K562 (cell line): ENCODE results near the gene RIPOR2. TPM values are rescaled to one million over a fixed set of nuclear protein-coding genes. Genes with fewer than 3 reads are reported as not detected.
A peak's percentile ranks its signal among the peaks of the same experiment; 100 is the strongest.

Experiments used
- ATAC-seq: fragments of 200-7000 bp; cut with Tn5 transposase; 3 replicates; pipeline ENCODE4 v1.9.1; 2020; ENCODE audit warnings: moderate library complexity
- BruUV-seq: library from RNA; stranded (reverse); fragments of 400-500 nt; replicated peaks from 2 replicates; lab custom pipeline; 2021; lab: Mats Ljungman, UMichigan
- CTCF ChIA-PET: fragments of 300-600 bp; formaldehyde crosslinking; extraction: SDS; loops from one replicate; lab custom pipeline; 2021; ENCODE audit warnings: low intra/inter-chr PET ratio; lab: Yijun Ruan, JAX
- POLR2A ChIA-PET: fragments of 300-600, 350-650 bp; sonication (Branson Sonifier 250); formaldehyde crosslinking; extraction: SDS; loops from one replicate; lab custom pipeline; 2021; ENCODE audit warnings: antibody characterized with exemption, inconsistent platforms; lab: Yijun Ruan, JAX
- DNase-seq, 4 experiments: peaks; one replicate each; pipeline versions ENCODE4 v3.0.0 to v3.0.0-alpha.2; 2011 to 2018; ENCODE audit warnings: low spot score in 3 of 4, mixed read lengths in 3 of 4; ENCODE audit errors: extremely low read depth in 1 of 4
- FAIRE-seq: peaks from 2 replicates; lab custom pipeline; 2011; peaks lifted over from hg19 to GRCh38; lab: Jason Lieb, UNC
- H2AFZ ChIP-seq: 2 replicates; pipeline ENCODE4 v1.6.0; 2011; ENCODE audit warnings: low read depth, low read length, control low read depth, inconsistent platforms
- H3K27ac ChIP-seq: fragments of 200-600 bp; 3 replicates; pipeline ENCODE4 v1.8.0; 2011; ENCODE audit warnings: low read depth, mild to moderate bottlenecking, control low read depth, inconsistent platforms, low read length, moderate library complexity, mixed read lengths; ENCODE audit errors: extremely low read depth
- H3K27me3 ChIP-seq, 2 experiments: fragments of 300-600 bp in 1 of 2; 2 replicates in 1 of 2; 3 replicates in 1 of 2; pipeline versions ENCODE4 v1.6.0 to v1.8.0; 2011; ENCODE audit warnings: inconsistent platforms in 2 of 2, low read length in 2 of 2, mild to moderate bottlenecking in 1 of 2, mixed read lengths in 1 of 2, moderate library complexity in 1 of 2; ENCODE audit not compliant: control insufficient read depth in 2 of 2, insufficient read depth in 2 of 2
- H3K36me3 ChIP-seq: fragments of 300-600 bp; 3 replicates; pipeline ENCODE4 v1.8.0; 2011; ENCODE audit warnings: mild to moderate bottlenecking, low read length, inconsistent platforms; ENCODE audit not compliant: control insufficient read depth, insufficient read depth
- H3K4me1 ChIP-seq, 2 experiments: fragments of 200-600 bp in 1 of 2; replicated peaks in 1 of 2; 2 replicates in 1 of 2; 3 replicates in 1 of 2; pipeline versions ENCODE4 v1.5.1 to v1.8.0; 2011; ENCODE audit warnings: inconsistent platforms in 2 of 2, low read length in 2 of 2, mild to moderate bottlenecking in 1 of 2, mixed read lengths in 1 of 2, moderate library complexity in 1 of 2; ENCODE audit not compliant: control insufficient read depth in 2 of 2, insufficient read depth in 2 of 2
- H3K4me2 ChIP-seq: 2 replicates; pipeline ENCODE4 v1.6.1; 2011; ENCODE audit warnings: low read length, control low read depth, inconsistent platforms, mixed read lengths; ENCODE audit not compliant: insufficient read depth
- H3K4me3 ChIP-seq: fragments of 200-600 bp; sonication (generic), shearing (Covaris generic); 2 replicates; pipeline ENCODE4 v1.5.1; 2016; ENCODE audit warnings: control low read depth, inconsistent platforms
- H3K79me2 ChIP-seq: fragments of 200-600 bp; 3 replicates; pipeline ENCODE4 v1.8.0; 2011; ENCODE audit warnings: low read length, inconsistent platforms; ENCODE audit not compliant: control insufficient read depth, insufficient read depth
- H3K9ac ChIP-seq, 2 experiments: 2 replicates each; pipeline versions ENCODE4 v1.6.0 to v1.6.1; 2011; ENCODE audit warnings: low read depth in 2 of 2, low read length in 2 of 2, control low read depth in 1 of 2, inconsistent platforms in 1 of 2, mild to moderate bottlenecking in 1 of 2, mixed read lengths in 1 of 2; ENCODE audit not compliant: insufficient read depth in 1 of 2
- H3K9me1 ChIP-seq: one replicate; pipeline ENCODE4 v1.6.0; 2011; ENCODE audit warnings: inconsistent platforms, mild to moderate bottlenecking, low read length, moderate library complexity; ENCODE audit not compliant: control insufficient read depth, insufficient read depth
- H3K9me3 ChIP-seq: replicated peaks from 2 replicates; pipeline ENCODE4 v1.5.1; 2011; ENCODE audit warnings: low read depth, low read length, inconsistent platforms; ENCODE audit not compliant: control insufficient read depth, insufficient read depth
- H4K20me1 ChIP-seq: replicated peaks from 2 replicates; pipeline ENCODE4 v1.6.1; 2011; ENCODE audit warnings: low read length, inconsistent platforms, mixed read lengths; ENCODE audit not compliant: control insufficient read depth, insufficient read depth
- CTBP1 ChIP-seq: fragments of 450-650 bp; IDR thresholded peaks from 2 replicates; pipeline ENCODE4 v1.6.1; 2016; ENCODE audit warnings: borderline replicate concordance
- ETV5 ChIP-seq: sonication (generic); formaldehyde crosslinking; IDR thresholded peaks from 2 replicates; pipeline ENCODE4 v1.4.0; 2020; ENCODE audit warnings: low read depth, mild to moderate bottlenecking, missing genetic modification reagents
- IRF2 ChIP-seq: sonication (generic); formaldehyde crosslinking; IDR thresholded peaks from 2 replicates; pipeline ENCODE4 v1.8.1; 2022; ENCODE audit warnings: mild to moderate bottlenecking, missing genetic modification reagents
- MTF1 ChIP-seq: fragments of 250-450 bp; sonication (Bioruptor Pico); IDR thresholded peaks from 2 replicates; pipeline ENCODE4 v1.9.0; 2021; ENCODE audit warnings: moderate library complexity, mild to moderate bottlenecking, inconsistent platforms, borderline replicate concordance
- MYNN ChIP-seq, 2 experiments: sonication (generic); formaldehyde crosslinking in 1 of 2; IDR thresholded peaks; 2 replicates each; pipeline versions ENCODE4 v1.5.0 to v1.6.1; 2016 to 2020; ENCODE audit warnings: antibody characterized with exemption in 1 of 2, missing genetic modification reagents in 1 of 2
- NR2C2 ChIP-seq, 2 experiments: fragments of 200-800 bp in 1 of 2; sonication (Bioruptor generic) in 1 of 2; sonication (generic) in 1 of 2; formaldehyde crosslinking in 1 of 2; IDR thresholded peaks; 2 replicates each; pipeline versions ENCODE4 v1.6.1 to v1.8.0; 2016 to 2022; ENCODE audit warnings: mild to moderate bottlenecking in 1 of 2, missing compliant biosample characterization in 1 of 2, missing genetic modification characterization in 1 of 2, missing genetic modification reagents in 1 of 2
- RFX7 ChIP-seq: fragments of 250-450 bp; sonication (Bioruptor Pico); IDR thresholded peaks from 2 replicates; pipeline ENCODE4 v1.5.1; 2021; ENCODE audit warnings: mild to moderate bottlenecking
- RNF2 ChIP-seq: sonication (generic); IDR thresholded peaks from 2 replicates; pipeline ENCODE4 v1.6.1; 2016
- SMAD3 ChIP-seq: fragments of 450-650 bp; formaldehyde crosslinking; conservative IDR thresholded peaks from 2 replicates; pipeline ENCODE4 v1.4.0; 2020; ENCODE audit warnings: mild to moderate bottlenecking
- ZC3H4 ChIP-seq: sonication (generic); formaldehyde crosslinking; IDR thresholded peaks from 2 replicates; pipeline ENCODE4 v1.9.0; 2021; ENCODE audit warnings: missing genetic modification reagents, borderline replicate concordance
- ZFP1 ChIP-seq: fragments of 450-650 bp; formaldehyde crosslinking; IDR thresholded peaks from 2 replicates; pipeline ENCODE4 v1.4.0; 2020; ENCODE audit warnings: mild to moderate bottlenecking, mixed read lengths
- WGBS: fragments of 100-300 bp; shearing (Covaris generic); methylation state at CpG from one replicate; pipeline ENCODE4 v1.1.6; 2016; ENCODE audit warnings: low coverage, mixed read lengths; ENCODE audit not compliant: insufficient coverage; ENCODE audit errors: missing lambda C conversion rate; 5-methylcytosine and 5-hydroxymethylcytosine counted together
- in situ Hi-C: fragments of 300-500 bp; cut with MboI; formaldehyde crosslinking; loops from 4 replicates; pipeline ENCODE4 v1.15.0; 2018; ENCODE audit warnings: inconsistent platforms, mixed read lengths
- intact Hi-C: fragments of 100-400 bp; cut with micrococcal nuclease; formaldehyde crosslinking; loops from 2 replicates; pipeline ENCODE4 v1.14.2; 2022
- polyA plus RNA-seq, 8 experiments: library from polyadenylated mRNA; depleted of rRNA in 4 of 8; stranded (reverse) in 5 of 8; unstranded in 3 of 8; fragments of >200 nt; fragmentation: Nextera tagmentation in 2 of 8; fragmentation: Illumina TruSeq in 1 of 8; extraction: Ambion mirVana in 2 of 8; extraction: Trizol in 1 of 8; gene quantifications; 2 replicates each; pipeline versions ENCODE4 v1.2.1 to v1.2.3, GENCODE V29; 2011 to 2014; ENCODE audit warnings: inconsistent platforms in 1 of 8, missing spikeins in 1 of 8
- total RNA-seq, 7 experiments: library from RNA; depleted of rRNA in 6 of 7; stranded (reverse); fragments of >200 nt in 6 of 7; fragmentation: Illumina TruSeq in 2 of 7; extraction: Trizol in 2 of 7; gene quantifications; 2 replicates each; pipeline versions ENCODE4 v1.2.1 to v1.2.3, GENCODE V29; 2011 to 2021; ENCODE audit warnings: low replicate concordance in 1 of 7
- TF ChIP-seq, protein P1 (sequence below): fragments of 250-450 bp; sonication (Bioruptor Pico); IDR thresholded peaks from 2 replicates; pipeline ENCODE4 v1.4.0; 2020
- TF ChIP-seq, protein P2 (sequence below): sonication (generic); formaldehyde crosslinking; IDR thresholded peaks from 2 replicates; pipeline ENCODE4 v1.9.0; 2022; ENCODE audit warnings: mild to moderate bottlenecking, missing genetic modification reagents
- TF ChIP-seq, protein P3 (sequence below): fragments of 250-450 bp; sonication (Bioruptor Pico); IDR thresholded peaks from 2 replicates; pipeline ENCODE4 v1.8.0; 2021; ENCODE audit warnings: borderline replicate concordance, mild to moderate bottlenecking, moderate library complexity; ENCODE audit not compliant: poor library complexity, severe bottlenecking
- TF ChIP-seq, protein P4 (sequence below): sonication (generic); formaldehyde crosslinking; IDR thresholded peaks from 2 replicates; pipeline ENCODE4 v1.8.0; 2023; ENCODE audit warnings: mild to moderate bottlenecking, missing genetic modification reagents
- TF ChIP-seq, protein P5 (sequence below): fragments of 450-650 bp; IDR thresholded peaks from 2 replicates; pipeline ENCODE4 v1.6.1; 2016

RIPOR2 gene
- total and polyA plus RNA-seq, 9 of the 15 experiments (the other 6 are each of a cell fraction or from before 2014, with no cell fraction given) = 0.04 to 1.0 (median 0.47) TPM; not detected in 2

DNA sequence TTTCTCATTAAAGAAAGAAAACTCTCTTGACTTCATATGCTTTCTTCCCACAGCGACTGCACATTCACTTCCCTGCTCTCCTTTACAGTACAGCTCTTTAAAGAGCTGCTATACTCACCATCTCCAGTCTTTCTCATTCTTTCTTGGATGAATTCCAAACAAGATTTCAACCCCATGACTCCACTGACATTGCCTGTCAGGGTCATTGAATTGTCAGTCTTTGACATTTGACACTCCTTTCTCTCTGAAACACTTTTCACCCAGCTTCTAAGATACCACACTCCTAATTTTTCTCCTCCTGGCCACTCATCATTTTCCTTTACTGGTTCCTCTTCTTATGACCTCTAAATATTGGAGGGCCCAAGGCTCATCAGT lies 136.2 kb downstream of the RIPOR2 start:
- CTCF ChIA-PET = no interaction called here
- TF ChIP-seq CTBP1 = 0 out of 2 replicates have a peak, but pooled peaks have one; percentile 14
- TF ChIP-seq, protein P1, sequence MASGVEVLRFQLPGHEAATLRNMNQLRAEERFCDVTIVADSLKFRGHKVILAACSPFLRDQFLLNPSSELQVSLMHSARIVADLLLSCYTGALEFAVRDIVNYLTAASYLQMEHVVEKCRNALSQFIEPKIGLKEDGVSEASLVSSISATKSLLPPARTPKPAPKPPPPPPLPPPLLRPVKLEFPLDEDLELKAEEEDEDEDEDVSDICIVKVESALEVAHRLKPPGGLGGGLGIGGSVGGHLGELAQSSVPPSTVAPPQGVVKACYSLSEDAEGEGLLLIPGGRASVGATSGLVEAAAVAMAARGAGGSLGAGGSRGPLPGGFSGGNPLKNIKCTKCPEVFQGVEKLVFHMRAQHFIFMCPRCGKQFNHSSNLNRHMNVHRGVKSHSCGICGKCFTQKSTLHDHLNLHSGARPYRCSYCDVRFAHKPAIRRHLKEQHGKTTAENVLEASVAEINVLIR (CRISPR knock-in tag) = no peak
- no peak for TF ChIP-seq SMAD3 (CRISPR knock-in tag)
- no peak for TF ChIP-seq ZFP1
- no peak for TF ChIP-seq ETV5
- TF ChIP-seq, protein P2, sequence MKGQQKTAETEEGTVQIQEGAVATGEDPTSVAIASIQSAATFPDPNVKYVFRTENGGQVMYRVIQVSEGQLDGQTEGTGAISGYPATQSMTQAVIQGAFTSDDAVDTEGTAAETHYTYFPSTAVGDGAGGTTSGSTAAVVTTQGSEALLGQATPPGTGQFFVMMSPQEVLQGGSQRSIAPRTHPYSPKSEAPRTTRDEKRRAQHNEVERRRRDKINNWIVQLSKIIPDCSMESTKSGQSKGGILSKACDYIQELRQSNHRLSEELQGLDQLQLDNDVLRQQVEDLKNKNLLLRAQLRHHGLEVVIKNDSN (CRISPR knock-in tag) = no peak
- TF ChIP-seq NR2C2 (CRISPR knock-in tag; IDR thresholded peaks at IDR 0.05) = no peak
- TF ChIP-seq NR2C2 (tag; IDR thresholded peaks at IDR 0.05) = peak; percentile 44; the same call in 1 of the 2 replicates
- TF ChIP-seq, protein P3, sequence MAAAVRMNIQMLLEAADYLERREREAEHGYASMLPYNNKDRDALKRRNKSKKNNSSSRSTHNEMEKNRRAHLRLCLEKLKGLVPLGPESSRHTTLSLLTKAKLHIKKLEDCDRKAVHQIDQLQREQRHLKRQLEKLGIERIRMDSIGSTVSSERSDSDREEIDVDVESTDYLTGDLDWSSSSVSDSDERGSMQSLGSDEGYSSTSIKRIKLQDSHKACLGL (CRISPR knock-in tag) = no peak
- TF ChIP-seq, protein P4, sequence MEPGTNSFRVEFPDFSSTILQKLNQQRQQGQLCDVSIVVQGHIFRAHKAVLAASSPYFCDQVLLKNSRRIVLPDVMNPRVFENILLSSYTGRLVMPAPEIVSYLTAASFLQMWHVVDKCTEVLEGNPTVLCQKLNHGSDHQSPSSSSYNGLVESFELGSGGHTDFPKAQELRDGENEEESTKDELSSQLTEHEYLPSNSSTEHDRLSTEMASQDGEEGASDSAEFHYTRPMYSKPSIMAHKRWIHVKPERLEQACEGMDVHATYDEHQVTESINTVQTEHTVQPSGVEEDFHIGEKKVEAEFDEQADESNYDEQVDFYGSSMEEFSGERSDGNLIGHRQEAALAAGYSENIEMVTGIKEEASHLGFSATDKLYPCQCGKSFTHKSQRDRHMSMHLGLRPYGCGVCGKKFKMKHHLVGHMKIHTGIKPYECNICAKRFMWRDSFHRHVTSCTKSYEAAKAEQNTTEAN (CRISPR knock-in tag) = no peak
- no peak for TF ChIP-seq MTF1 (CRISPR knock-in tag)
- TF ChIP-seq RNF2 = no peak
- TF ChIP-seq MYNN (IDR thresholded peaks at IDR 0.05) = no peak
- TF ChIP-seq MYNN (CRISPR knock-in tag; IDR thresholded peaks at IDR 0.05) = no peak
- TF ChIP-seq, protein P5, sequence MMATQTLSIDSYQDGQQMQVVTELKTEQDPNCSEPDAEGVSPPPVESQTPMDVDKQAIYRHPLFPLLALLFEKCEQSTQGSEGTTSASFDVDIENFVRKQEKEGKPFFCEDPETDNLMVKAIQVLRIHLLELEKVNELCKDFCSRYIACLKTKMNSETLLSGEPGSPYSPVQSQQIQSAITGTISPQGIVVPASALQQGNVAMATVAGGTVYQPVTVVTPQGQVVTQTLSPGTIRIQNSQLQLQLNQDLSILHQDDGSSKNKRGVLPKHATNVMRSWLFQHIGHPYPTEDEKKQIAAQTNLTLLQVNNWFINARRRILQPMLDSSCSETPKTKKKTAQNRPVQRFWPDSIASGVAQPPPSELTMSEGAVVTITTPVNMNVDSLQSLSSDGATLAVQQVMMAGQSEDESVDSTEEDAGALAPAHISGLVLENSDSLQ = peak; percentile 85
- no peak for TF ChIP-seq ZC3H4 (CRISPR knock-in tag)
- no peak for TF ChIP-seq IRF2 (CRISPR knock-in tag)
- TF ChIP-seq RFX7 (CRISPR knock-in tag) = no peak

More for the DNA sequence above, 136.2 kb downstream of the RIPOR2 start:
- H3K27ac ChIP-seq = no peak overlapping the region
- DNase-seq (peak in 2 of 4 experiments; percentile 24 to 34), ATAC-seq (peak; percentile 41; the same call in 2 of the 3 replicates), FAIRE-seq (no peak)
- no peak overlapping the region for H2AFZ ChIP-seq
- BruUV-seq = no TSS peak
- POLR2A ChIA-PET = interaction anchor here (1.8 kb wide), 1 partner anchor 9 kb away, joined by 7 read pairs; no protein-coding TSS in a partner anchor
- 18% methylated on average over 1 of the region's 1 CpG for WGBS
- in situ Hi-C loops (no loop called here), intact Hi-C loops (no loop called here)
- H3K9me3 ChIP-seq = no peaks in the 10 kb centered on the region
- peaks cover 3 to 4% of the 10 kb centered on the region in 2 experiments; a peak in 3 of 5 replicates for H3K27me3 ChIP-seq
- H3K9me1 ChIP-seq = no peaks in the 10 kb centered on the region
- no peak overlapping the region for H3K4me3 ChIP-seq
- H3K9ac ChIP-seq = no peak overlapping the region
- H3K36me3 ChIP-seq = no peaks in the 10 kb centered on the region
- H3K79me2 ChIP-seq = no peaks in the 10 kb centered on the region
- H3K4me2 ChIP-seq = no peak overlapping the region
- peaks cover 3 to 6% of the 10 kb centered on the region in 2 experiments; a peak in 2 of 5 replicates for H3K4me1 ChIP-seq
- no peaks in the 10 kb centered on the region for H4K20me1 ChIP-seq
